ENCODE results near the gene PBX1. TPM values are rescaled to one million over a fixed set of nuclear protein-coding genes. Genes with fewer than 3 reads are reported as not detected.

Gene PBX1
- total RNA-seq, 2 donors from 2014 or later: 50.5 to 53.1 TPM

GRCh38 chr1:164662462-164662861 lies 103.5 kb downstream of the PBX1 start:
- Histone ChIP-seq H3K27ac (no peak overlapping the region), H3K4me1 (ENCODE audit: control insufficient read depth in 1 of 2, low read depth in 2 of 2) (peaks cover 4 to 19% of the 10 kb centered on the region in 2 donors), H3K4me3 (no peak overlapping the region), H3K27me3 (replicated peaks; ENCODE audit: insufficient read depth) (no peaks in the 10 kb centered on the region), H3K9me3 (no peaks in the 10 kb centered on the region), H3K36me3 (no peaks in the 10 kb centered on the region)
- no peak for ATAC-seq (ENCODE audit: insufficient number of reproducible peaks, low FRiP score, low read depth)
- TF ChIP-seq, protein P1, sequence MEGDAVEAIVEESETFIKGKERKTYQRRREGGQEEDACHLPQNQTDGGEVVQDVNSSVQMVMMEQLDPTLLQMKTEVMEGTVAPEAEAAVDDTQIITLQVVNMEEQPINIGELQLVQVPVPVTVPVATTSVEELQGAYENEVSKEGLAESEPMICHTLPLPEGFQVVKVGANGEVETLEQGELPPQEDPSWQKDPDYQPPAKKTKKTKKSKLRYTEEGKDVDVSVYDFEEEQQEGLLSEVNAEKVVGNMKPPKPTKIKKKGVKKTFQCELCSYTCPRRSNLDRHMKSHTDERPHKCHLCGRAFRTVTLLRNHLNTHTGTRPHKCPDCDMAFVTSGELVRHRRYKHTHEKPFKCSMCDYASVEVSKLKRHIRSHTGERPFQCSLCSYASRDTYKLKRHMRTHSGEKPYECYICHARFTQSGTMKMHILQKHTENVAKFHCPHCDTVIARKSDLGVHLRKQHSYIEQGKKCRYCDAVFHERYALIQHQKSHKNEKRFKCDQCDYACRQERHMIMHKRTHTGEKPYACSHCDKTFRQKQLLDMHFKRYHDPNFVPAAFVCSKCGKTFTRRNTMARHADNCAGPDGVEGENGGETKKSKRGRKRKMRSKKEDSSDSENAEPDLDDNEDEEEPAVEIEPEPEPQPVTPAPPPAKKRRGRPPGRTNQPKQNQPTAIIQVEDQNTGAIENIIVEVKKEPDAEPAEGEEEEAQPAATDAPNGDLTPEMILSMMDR (IDR thresholded peaks at IDR 0.05): no peak
- DNase-seq (ENCODE audit: low spot score): no peak

DNA sequence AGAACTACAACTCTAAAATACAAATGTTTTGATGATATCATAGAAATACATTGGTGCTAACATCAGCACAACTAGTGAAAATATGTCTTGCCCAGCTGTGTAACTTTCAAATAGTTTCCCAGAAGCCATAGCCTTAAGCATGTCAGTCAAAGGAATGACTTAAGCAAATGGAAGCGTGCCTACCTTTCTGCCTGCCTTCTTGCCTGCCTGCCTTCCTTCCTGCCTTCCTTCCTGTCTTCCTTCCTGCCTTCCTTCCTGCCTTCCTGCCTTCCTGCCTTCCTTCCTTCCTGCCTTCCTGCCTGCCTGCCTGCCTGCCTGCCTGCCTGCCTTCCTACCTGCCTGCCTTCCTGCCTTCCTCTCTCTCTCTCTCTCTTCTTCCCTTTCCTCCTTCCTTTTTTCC lies 104.0 kb downstream of the PBX1 start:
- H3K4me3 ChIP-seq: no peak overlapping the region
- peaks cover 4 to 19% of the 10 kb centered on the region in 2 donors for H3K4me1 ChIP-seq (ENCODE audit: control insufficient read depth in 1 of 2, low read depth in 2 of 2)
- ATAC-seq (ENCODE audit: insufficient number of reproducible peaks, low FRiP score, low read depth) (no peak), DNase-seq (ENCODE audit: low spot score) (no peak)
- no peak overlapping the region for H3K27ac ChIP-seq
- no peaks in the 10 kb centered on the region for H3K9me3 ChIP-seq
- no peaks in the 10 kb centered on the region for H3K27me3 ChIP-seq (replicated peaks; ENCODE audit: insufficient read depth)
- H3K36me3 ChIP-seq: no peaks in the 10 kb centered on the region
- TF ChIP-seq, protein P1 (IDR thresholded peaks at IDR 0.05): no peak

DNA sequence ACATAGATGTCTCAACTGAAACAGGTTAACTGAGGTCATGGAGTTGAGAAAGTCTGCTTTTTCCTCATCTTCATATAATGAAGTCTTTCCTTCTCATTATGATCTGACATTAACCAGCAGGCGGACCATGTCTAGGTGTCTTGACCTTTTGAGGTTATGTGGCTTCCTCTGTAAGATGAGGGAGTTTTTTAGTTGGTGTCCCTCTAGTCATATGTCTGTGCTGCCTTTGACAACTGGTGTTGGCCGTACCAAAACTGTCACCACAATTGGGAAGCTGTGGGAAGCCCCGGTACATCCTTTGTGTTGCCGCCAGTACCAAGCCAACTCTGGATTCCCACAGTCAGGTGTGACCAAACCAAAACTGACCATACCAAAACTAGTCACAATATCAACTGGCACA lies 105.1 kb downstream of the PBX1 start:
- no peak overlapping the region for H3K27ac ChIP-seq
- H3K27me3 ChIP-seq (replicated peaks; ENCODE audit: insufficient read depth): no peaks in the 10 kb centered on the region
- DNase-seq (ENCODE audit: low spot score) (no peak), ATAC-seq (ENCODE audit: insufficient number of reproducible peaks, low FRiP score, low read depth) (no peak)
- H3K36me3 ChIP-seq: no peaks in the 10 kb centered on the region
- no peak overlapping the region for H3K4me3 ChIP-seq
- TF ChIP-seq, protein P1 (IDR thresholded peaks at IDR 0.05): no peak
- no peaks in the 10 kb centered on the region for H3K9me3 ChIP-seq
- H3K4me1 ChIP-seq (ENCODE audit: control insufficient read depth in 1 of 2, low read depth in 2 of 2): peaks cover 4 to 16% of the 10 kb centered on the region in 2 donors

DNA sequence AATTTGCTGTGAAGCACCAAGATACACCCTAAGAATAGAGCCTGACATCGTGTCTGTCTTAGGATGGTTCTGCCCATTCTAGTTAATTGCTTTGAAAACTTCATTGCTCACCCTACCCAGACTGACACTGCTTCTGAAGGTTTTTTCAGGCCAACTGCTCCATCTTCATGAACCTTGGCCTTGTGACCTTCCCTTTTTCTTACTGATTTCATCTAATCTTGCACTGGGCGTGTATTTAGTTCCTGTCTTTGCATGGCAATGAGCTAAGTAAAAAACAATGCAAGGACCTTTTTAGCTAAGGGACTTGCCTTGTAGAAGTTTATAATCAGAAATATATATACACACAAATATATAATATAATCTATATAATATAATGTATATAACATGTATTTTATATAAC lies 108.0 kb downstream of the PBX1 start:
- Histone ChIP-seq H3K4me1 (ENCODE audit: control insufficient read depth in 1 of 2, low read depth in 2 of 2) (peaks cover 0 to 10% of the 10 kb centered on the region in 2 donors), H3K4me3 (no peak overlapping the region), H3K27me3 (replicated peaks; ENCODE audit: insufficient read depth) (no peaks in the 10 kb centered on the region), H3K9me3 (no peaks in the 10 kb centered on the region), H3K27ac (no peak overlapping the region), H3K36me3 (no peaks in the 10 kb centered on the region)
- ATAC-seq (ENCODE audit: insufficient number of reproducible peaks, low FRiP score, low read depth) (no peak), DNase-seq (ENCODE audit: low spot score) (no peak)
- TF ChIP-seq, protein P1 (IDR thresholded peaks at IDR 0.05): no peak

GRCh38 chr1:164667600-164667999 lies 108.6 kb downstream of the PBX1 start:
- H3K4me3 ChIP-seq: no peak overlapping the region
- no peaks in the 10 kb centered on the region for H3K9me3 ChIP-seq
- ATAC-seq (ENCODE audit: insufficient number of reproducible peaks, low FRiP score, low read depth) (no peak), DNase-seq (ENCODE audit: low spot score) (no peak)
- H3K27me3 ChIP-seq (replicated peaks; ENCODE audit: insufficient read depth): no peaks in the 10 kb centered on the region
- TF ChIP-seq, protein P1 (IDR thresholded peaks at IDR 0.05): no peak
- H3K36me3 ChIP-seq: no peaks in the 10 kb centered on the region
- peaks cover 0 to 10% of the 10 kb centered on the region in 2 donors for H3K4me1 ChIP-seq (ENCODE audit: control insufficient read depth in 1 of 2, low read depth in 2 of 2)
- H3K27ac ChIP-seq: no peak overlapping the region
